Measurements from ENCODE around the gene TSPAN17. TPM values are rescaled to one million over a fixed set of nuclear protein-coding genes. Genes with fewer than 3 reads are reported as not detected.
A peak's percentile ranks its signal among the peaks of the same experiment; 100 is the strongest.

The TSPAN17 gene
- polyA plus RNA-seq, 5 donors: 25.2 to 38.3 (median 32.8) TPM

GRCh38 chr5:176702671-176703641 is 55.7 kb downstream of the TSPAN17 start:
- no peak for DNase-seq

GRCh38 chr5:176703857-176704256 is 56.6 kb downstream of the TSPAN17 start:
- DNase-seq: no peak

- DNase-seq: no peak
These were observed 57.1 kb downstream of the TSPAN17 start for GRCh38 chr5:176704355-176704754.

GRCh38 chr5:176704817-176705216 is 57.5 kb downstream of the TSPAN17 start:
- peak in 1 of 2 donors; percentile 35 for DNase-seq

Other genes with a start within 250 kb of the TSPAN17 start
- gene CLTB, start 230.9 kb upstream of the TSPAN17 start, polyA plus RNA-seq (ENCODE audit: insufficient read depth in 1 of 5, insufficient read length in 5 of 5, low replicate concordance in 1 of 5): 10 to 100 TPM; 37.7 to 68.3 (median 45.7) TPM
- 10 to 100 TPM; 41.9 to 55.9 (median 51.2) TPM for gene FAF2, start 199.1 kb upstream of the TSPAN17 start, polyA plus RNA-seq (ENCODE audit: insufficient read depth in 1 of 5, insufficient read length in 5 of 5, low replicate concordance in 1 of 5)
- 10 to 100 TPM; 31.9 to 54.4 (median 47.2) TPM for gene RNF44, start 110.1 kb upstream of the TSPAN17 start, polyA plus RNA-seq (ENCODE audit: insufficient read depth in 1 of 5, insufficient read length in 5 of 5, low replicate concordance in 1 of 5)
- under 1 TPM; 0.33 to 0.60 (median 0.40) TPM for gene CDHR2, start 98.1 kb upstream of the TSPAN17 start, polyA plus RNA-seq (ENCODE audit: insufficient read depth in 1 of 5, insufficient read length in 5 of 5, low replicate concordance in 1 of 5)
- gene GPRIN1, start 37.3 kb upstream of the TSPAN17 start, polyA plus RNA-seq (ENCODE audit: insufficient read depth in 1 of 5, insufficient read length in 5 of 5, low replicate concordance in 1 of 5): 1 to 10 TPM in 3 of 5 donors, under 1 TPM in 2; 0.72 to 1.2 (median 1.0) TPM
- under 1 TPM; 0.19 to 0.77 (median 0.45) TPM for gene SNCB, start 16.9 kb upstream of the TSPAN17 start, polyA plus RNA-seq (ENCODE audit: insufficient read depth in 1 of 5, insufficient read length in 5 of 5, low replicate concordance in 1 of 5)
- gene EIF4E1B, start 16.8 kb upstream of the TSPAN17 start, polyA plus RNA-seq (ENCODE audit: insufficient read depth in 1 of 5, insufficient read length in 5 of 5, low replicate concordance in 1 of 5): under 1 TPM in 2 of 5 donors, not detected in 3; 0.05 to 0.08 TPM
- 1 to 10 TPM in 2 of 5 donors, under 1 TPM in 3; 0.57 to 1.8 (median 0.78) TPM for gene UNC5A, start 163.1 kb downstream of the TSPAN17 start, polyA plus RNA-seq (ENCODE audit: insufficient read depth in 1 of 5, insufficient read length in 5 of 5, low replicate concordance in 1 of 5)

Data from right lung (tissue), 5 donors.